Stimulated activated naive B cell treated with anti-CD40 and anti-IgM and Interleukin-4, amounts not matched to agents 10 μg/mL and 1 μg/mL and 100 μg/mL, for 72 hours (primary cell): ENCODE measurements around the gene TLN1.

Experiments
- ATAC-seq, 2 donors: fragments of 150-1000 bp; cut with Tn5 transposase; replicated peaks; 2 replicates each; pipeline ENCODE4 v1.10.0; 2021; ENCODE audit warnings: moderate library complexity in 1 of 2
- DNase-seq: peaks from one replicate; pipeline ENCODE4 v3.0.0; 2021
- H3K27ac Mint-ChIP-seq: one replicate; pipeline ENCODE4 v1.8.0; 2022; ENCODE audit warnings: mild to moderate bottlenecking, mixed read lengths
- H3K27me3 Mint-ChIP-seq, 2 donors: one replicate each; pipeline ENCODE4 v1.8.0; 2022; ENCODE audit warnings: mixed read lengths in 2 of 2
- H3K36me3 Mint-ChIP-seq, 2 donors: one replicate each; pipeline ENCODE4 v1.8.0; 2022; ENCODE audit warnings: mixed read lengths in 2 of 2, mild to moderate bottlenecking in 1 of 2
- H3K4me1 Mint-ChIP-seq, 2 donors: one replicate each; pipeline ENCODE4 v1.8.0; 2022; ENCODE audit warnings: mixed read lengths in 2 of 2, mild to moderate bottlenecking in 1 of 2
- H3K4me3 Mint-ChIP-seq, 2 donors: one replicate each; pipeline ENCODE4 v1.8.0; 2022; ENCODE audit warnings: mild to moderate bottlenecking in 2 of 2, mixed read lengths in 2 of 2, moderate library complexity in 1 of 2
- H3K9me3 Mint-ChIP-seq, 2 donors: one replicate each; pipeline ENCODE4 v1.8.0; 2022; ENCODE audit warnings: mixed read lengths in 2 of 2, mild to moderate bottlenecking in 1 of 2

Gene TLN1

GRCh38 chr9:35658137-35658967, 73.6 kb downstream of the TLN1 start, which contains the start of gene CCDC107:
Gene CCDC107, plus strand, starts transcription at chr9:35658292. Its CDS starts 88 bp downstream, at chr9:35658380.
- DNase-seq = peak; percentile 84
- Mint-ChIP-seq H3K27me3 (peaks cover 5% of the 10 kb centered on the region in 2 donors), H3K36me3 (peaks cover 24 to 37% of the 10 kb centered on the region in 2 donors), H3K4me3 (peak within 1 kb of the TSS; percentile 93 to 95), H3K4me1 (peaks cover 54 to 69% of the 10 kb centered on the region in 2 donors), H3K9me3 (peaks cover 0 to 2% of the 10 kb centered on the region in 2 donors), H3K27ac (peak within 1 kb of the TSS; percentile 99)
- peak; percentile 72 to 73 for ATAC-seq

GRCh38 chr9:35657546-35658136, 74.4 kb downstream of the TLN1 start, which contains the start of gene RMRP:
Gene RMRP, minus strand, starts transcription at chr9:35658019.
- ATAC-seq (peak; percentile 91), DNase-seq (peak; percentile 94)
- Mint-ChIP-seq H3K9me3 (peaks cover 0 to 2% of the 10 kb centered on the region in 2 donors), H3K27ac (peak within 1 kb of the TSS; percentile 99), H3K36me3 (peaks cover 24 to 35% of the 10 kb centered on the region in 2 donors), H3K4me3 (peak within 1 kb of the TSS; percentile 93 to 95), H3K4me1 (peaks cover 50 to 66% of the 10 kb centered on the region in 2 donors), H3K27me3 (peaks cover 5% of the 10 kb centered on the region in 2 donors)

GRCh38 chr9:35656831-35657545, 75.0 kb downstream of the TLN1 start:
- Mint-ChIP-seq H3K27me3 (peaks cover 5% of the 10 kb centered on the region in 2 donors), H3K27ac (peak overlapping the region; percentile 99), H3K9me3 (peaks cover 0 to 2% of the 10 kb centered on the region in 2 donors), H3K36me3 (peaks cover 22 to 30% of the 10 kb centered on the region in 2 donors), H3K4me3 (peak overlapping the region; percentile 93 to 95), H3K4me1 (peaks cover 44 to 62% of the 10 kb centered on the region in 2 donors)
- no peak for DNase-seq
- no peak for ATAC-seq

GRCh38 chr9:35656348-35656747, 75.6 kb downstream of the TLN1 start:
- DNase-seq (no peak), ATAC-seq (no peak)
- Mint-ChIP-seq H3K4me3 (no peak overlapping the region), H3K4me1 (peaks cover 40 to 63% of the 10 kb centered on the region in 2 donors), H3K27ac (peak overlapping the region; percentile 99), H3K9me3 (peaks cover 0 to 2% of the 10 kb centered on the region in 2 donors), H3K36me3 (peaks cover 22 to 27% of the 10 kb centered on the region in 2 donors), H3K27me3 (peaks cover 5% of the 10 kb centered on the region in 2 donors)

GRCh38 chr9:35653611-35654010, 78.4 kb downstream of the TLN1 start:
- H3K9me3 Mint-ChIP-seq = peaks cover 0 to 2% of the 10 kb centered on the region in 2 donors
- peaks cover 5% of the 10 kb centered on the region in 2 donors for H3K27me3 Mint-ChIP-seq
- no peak overlapping the region for H3K27ac Mint-ChIP-seq
- no peak for ATAC-seq
- no peak overlapping the region for H3K4me3 Mint-ChIP-seq
- DNase-seq = no peak
- H3K36me3 Mint-ChIP-seq = peaks cover 4 to 6% of the 10 kb centered on the region in 2 donors
- H3K4me1 Mint-ChIP-seq = peaks cover 44 to 64% of the 10 kb centered on the region in 2 donors

- peaks cover 49 to 69% of the 10 kb centered on the region in 2 donors for H3K4me1 Mint-ChIP-seq
- peaks cover 2% of the 10 kb centered on the region in 2 donors for H3K27me3 Mint-ChIP-seq
- H3K36me3 Mint-ChIP-seq = peaks cover 2 to 4% of the 10 kb centered on the region in 2 donors
- H3K27ac Mint-ChIP-seq = no peak overlapping the region
- DNase-seq (no peak), ATAC-seq (no peak)
- H3K9me3 Mint-ChIP-seq = peaks cover 0 to under 1% of the 10 kb centered on the region in 2 donors
- no peak overlapping the region for H3K4me3 Mint-ChIP-seq
These were observed 79.2 kb downstream of the TLN1 start for GRCh38 chr9:35652829-35653209.

- DNase-seq (no peak), ATAC-seq (no peak)
- H3K27ac Mint-ChIP-seq = no peak overlapping the region
- no peak overlapping the region for H3K4me3 Mint-ChIP-seq
- no peaks in the 10 kb centered on the region for H3K9me3 Mint-ChIP-seq
- H3K36me3 Mint-ChIP-seq = no peaks in the 10 kb centered on the region
- H3K4me1 Mint-ChIP-seq = peaks cover 48 to 69% of the 10 kb centered on the region in 2 donors
- H3K27me3 Mint-ChIP-seq = no peaks in the 10 kb centered on the region
These were observed 79.8 kb downstream of the TLN1 start for GRCh38 chr9:35651956-35652828.

- peak within 1 kb of the TSS; percentile 87 for H3K27ac Mint-ChIP-seq
- no peak for DNase-seq
- peak within 1 kb of the TSS; percentile 51 to 82 for H3K4me3 Mint-ChIP-seq
- peaks cover 41 to 67% of the 10 kb centered on the region in 2 donors for H3K4me1 Mint-ChIP-seq
- peaks cover 0 to 4% of the 10 kb centered on the region in 2 donors for H3K36me3 Mint-ChIP-seq
- ATAC-seq = no peak
- no peaks in the 10 kb centered on the region for H3K9me3 Mint-ChIP-seq
- H3K27me3 Mint-ChIP-seq = no peaks in the 10 kb centered on the region
These were observed 81.4 kb downstream of the TLN1 start, which contains the start of gene SIT1 for GRCh38 chr9:35650341-35651158. Gene SIT1, minus strand, starts transcription at chr9:35650931. Its CDS starts 78 bp downstream, at chr9:35650853.

GRCh38 chr9:35649431-35650340, 82.3 kb downstream of the TLN1 start:
- H3K27ac Mint-ChIP-seq = peak overlapping the region; percentile 87
- H3K4me3 Mint-ChIP-seq = peak overlapping the region; percentile 51 to 82
- H3K9me3 Mint-ChIP-seq = no peaks in the 10 kb centered on the region
- peaks cover 41 to 75% of the 10 kb centered on the region in 2 donors for H3K4me1 Mint-ChIP-seq
- ATAC-seq = no peak
- no peak for DNase-seq
- no peaks in the 10 kb centered on the region for H3K27me3 Mint-ChIP-seq
- H3K36me3 Mint-ChIP-seq = peaks cover 1 to 5% of the 10 kb centered on the region in 2 donors
